HUES64 (cell line): ENCODE measurements around the gene DNAJC6.

Experiments used
- H3K27ac ChIP-seq: 2 replicates; pipeline ENCODE4 v1.7.0; 2013; ENCODE audit warnings: low read depth, low read length, inconsistent platforms
- H3K27me3 ChIP-seq: 2 replicates; pipeline ENCODE4 v1.6.1; 2013; ENCODE audit warnings: mild to moderate bottlenecking, low read length; ENCODE audit not compliant: insufficient read depth
- H3K36me3 ChIP-seq: 2 replicates; pipeline ENCODE4 v1.6.1; 2013; ENCODE audit warnings: mild to moderate bottlenecking, low read length; ENCODE audit not compliant: insufficient read depth
- H3K4me1 ChIP-seq: 2 replicates; pipeline ENCODE4 v1.6.1; 2013; ENCODE audit warnings: mild to moderate bottlenecking, low read length, moderate library complexity; ENCODE audit not compliant: insufficient read depth
- H3K4me3 ChIP-seq: 2 replicates; pipeline ENCODE4 v1.5.1; 2013; ENCODE audit warnings: mild to moderate bottlenecking, low read length, moderate library complexity
- H3K9ac ChIP-seq: 2 replicates; pipeline ENCODE4 v1.6.1; 2013; ENCODE audit warnings: mild to moderate bottlenecking, low read depth, low read length
- H3K9me3 ChIP-seq: 2 replicates; pipeline ENCODE4 v1.6.1; 2013; ENCODE audit warnings: low read depth, low read length; ENCODE audit not compliant: insufficient read depth
- WGBS: fragments of 150-250, 120-280 bp; methylation state at CpG from one replicate; pipeline ENCODE4 v1.1.7; 2013; ENCODE audit warnings: missing lambda C conversion rate; 5-methylcytosine and 5-hydroxymethylcytosine counted together

DNAJC6 gene

GRCh38 chr1:65421351-65422025, 112.1 kb downstream of the DNAJC6 start:
- H3K9ac ChIP-seq, result peak overlapping the region; percentile 97
- H3K36me3 ChIP-seq, result peaks cover 6% of the 10 kb centered on the region; the same call in 1 of the 2 replicates
- peaks cover 59% of the 10 kb centered on the region for H3K4me1 ChIP-seq
- peak overlapping the region; percentile 97 for H3K4me3 ChIP-seq
- H3K9me3 ChIP-seq, result no peaks in the 10 kb centered on the region
- peak overlapping the region; percentile 99 for H3K27ac ChIP-seq
- H3K27me3 ChIP-seq, result no peaks in the 10 kb centered on the region
- 30% methylated on average over 12 of the region's 13 CpGs for WGBS

GRCh38 chr1:65422241-65423203, 113.2 kb downstream of the DNAJC6 start:
- Histone ChIP-seq H3K4me3 (peak overlapping the region; percentile 97), H3K9ac (no peak overlapping the region; the same call in 1 of the 2 replicates), H3K9me3 (no peaks in the 10 kb centered on the region), H3K27ac (no peak overlapping the region), H3K27me3 (no peaks in the 10 kb centered on the region), H3K4me1 (peaks cover 55% of the 10 kb centered on the region), H3K36me3 (peaks cover 14% of the 10 kb centered on the region)
- 93% methylated on average over 12 of the region's 12 CpGs for WGBS

GRCh38 chr1:65423884-65424572, 114.7 kb downstream of the DNAJC6 start:
- 89% methylated on average over 2 of the region's 2 CpGs for WGBS
- H3K27ac ChIP-seq, result peak overlapping the region; percentile 59

GRCh38 chr1:65424573-65424889, 115.2 kb downstream of the DNAJC6 start:
- no peak overlapping the region for H3K9ac ChIP-seq
- H3K9me3 ChIP-seq, result no peaks in the 10 kb centered on the region
- no peaks in the 10 kb centered on the region for H3K27me3 ChIP-seq
- H3K27ac ChIP-seq, result peak overlapping the region; percentile 59
- H3K4me3 ChIP-seq, result no peak overlapping the region
- peaks cover 27% of the 10 kb centered on the region for H3K36me3 ChIP-seq
- H3K4me1 ChIP-seq, result peaks cover 50% of the 10 kb centered on the region
- WGBS, result no CpG with 5 or more reads among the region's 1 CpG

More at GRCh38 chr1:65423884-65424572, 114.7 kb downstream of the DNAJC6 start:
- H3K27me3 ChIP-seq, result no peaks in the 10 kb centered on the region
- peak overlapping the region; percentile 23; the same call in 1 of the 2 replicates for H3K9ac ChIP-seq
- peaks cover 24% of the 10 kb centered on the region for H3K36me3 ChIP-seq
- H3K4me3 ChIP-seq, result no peak overlapping the region
- no peaks in the 10 kb centered on the region for H3K9me3 ChIP-seq
- peaks cover 51% of the 10 kb centered on the region for H3K4me1 ChIP-seq

GRCh38 chr1:65425006-65425405, 115.7 kb downstream of the DNAJC6 start:
- Histone ChIP-seq H3K4me3 (no peak overlapping the region), H3K9me3 (no peaks in the 10 kb centered on the region), H3K4me1 (peaks cover 55% of the 10 kb centered on the region), H3K27me3 (no peaks in the 10 kb centered on the region), H3K9ac (peak overlapping the region; percentile 51; the same call in 1 of the 2 replicates), H3K36me3 (peaks cover 28% of the 10 kb centered on the region), H3K27ac (peak overlapping the region; percentile 94)
- 97% methylated on average over 2 of the region's 2 CpGs for WGBS

GRCh38 chr1:65425697-65426096, 116.4 kb downstream of the DNAJC6 start:
- Histone ChIP-seq H3K36me3 (peaks cover 35% of the 10 kb centered on the region), H3K4me1 (peaks cover 58% of the 10 kb centered on the region), H3K4me3 (no peak overlapping the region), H3K27ac (peak overlapping the region; percentile 94), H3K9me3 (no peaks in the 10 kb centered on the region), H3K27me3 (no peaks in the 10 kb centered on the region), H3K9ac (peak overlapping the region; percentile 51; the same call in 1 of the 2 replicates)
- WGBS, result 66% methylated on average over 3 of the region's 3 CpGs

GRCh38 chr1:65429078-65429477, 119.7 kb downstream of the DNAJC6 start:
- peaks cover 64% of the 10 kb centered on the region for H3K4me1 ChIP-seq
- WGBS, result 90% methylated on average over 2 of the region's 2 CpGs
- H3K36me3 ChIP-seq, result peaks cover 44% of the 10 kb centered on the region

GRCh38 chr1:65429806-65430205, 120.5 kb downstream of the DNAJC6 start:
- peaks cover 60% of the 10 kb centered on the region for H3K4me1 ChIP-seq
- H3K27me3 ChIP-seq, result no peaks in the 10 kb centered on the region
- peak overlapping the region; percentile 39; the same call in 1 of the 2 replicates for H3K27ac ChIP-seq
- H3K4me3 ChIP-seq, result no peak overlapping the region
- WGBS, result 80% methylated on average over 7 of the region's 7 CpGs
- H3K36me3 ChIP-seq, result peaks cover 46% of the 10 kb centered on the region
- H3K9me3 ChIP-seq, result no peaks in the 10 kb centered on the region
- no peak overlapping the region for H3K9ac ChIP-seq

More at GRCh38 chr1:65429078-65429477, 119.7 kb downstream of the DNAJC6 start:
- no peak overlapping the region for H3K4me3 ChIP-seq
- no peak overlapping the region for H3K9ac ChIP-seq
- H3K9me3 ChIP-seq, result no peaks in the 10 kb centered on the region
- H3K27me3 ChIP-seq, result no peaks in the 10 kb centered on the region
- H3K27ac ChIP-seq, result no peak overlapping the region

- peaks cover 49% of the 10 kb centered on the region for H3K4me1 ChIP-seq
- WGBS, result no CpG with 5 or more reads among the region's 1 CpG
- peaks cover 46% of the 10 kb centered on the region for H3K36me3 ChIP-seq
- H3K27me3 ChIP-seq, result no peaks in the 10 kb centered on the region
- no peak overlapping the region for H3K4me3 ChIP-seq
- no peak overlapping the region for H3K9ac ChIP-seq
- no peaks in the 10 kb centered on the region for H3K9me3 ChIP-seq
- peak overlapping the region; percentile 1; the same call in 1 of the 2 replicates for H3K27ac ChIP-seq
Observed at GRCh38 chr1:65431111-65431705, 121.9 kb downstream of the DNAJC6 start.

GRCh38 chr1:65432918-65433317, 123.6 kb downstream of the DNAJC6 start:
- Histone ChIP-seq H3K4me1 (peaks cover 47% of the 10 kb centered on the region), H3K4me3 (peak overlapping the region; percentile 14; the same call in 1 of the 2 replicates), H3K9me3 (no peaks in the 10 kb centered on the region), H3K27ac (no peak overlapping the region), H3K27me3 (no peaks in the 10 kb centered on the region), H3K9ac (0 out of 2 replicates have a peak overlapping the region, but pooled peaks have one; percentile 28), H3K36me3 (peaks cover 31% of the 10 kb centered on the region)
- WGBS, result 33% methylated on average over 8 of the region's 8 CpGs
